ENCODE data around the gene ZNF763.

DNA sequence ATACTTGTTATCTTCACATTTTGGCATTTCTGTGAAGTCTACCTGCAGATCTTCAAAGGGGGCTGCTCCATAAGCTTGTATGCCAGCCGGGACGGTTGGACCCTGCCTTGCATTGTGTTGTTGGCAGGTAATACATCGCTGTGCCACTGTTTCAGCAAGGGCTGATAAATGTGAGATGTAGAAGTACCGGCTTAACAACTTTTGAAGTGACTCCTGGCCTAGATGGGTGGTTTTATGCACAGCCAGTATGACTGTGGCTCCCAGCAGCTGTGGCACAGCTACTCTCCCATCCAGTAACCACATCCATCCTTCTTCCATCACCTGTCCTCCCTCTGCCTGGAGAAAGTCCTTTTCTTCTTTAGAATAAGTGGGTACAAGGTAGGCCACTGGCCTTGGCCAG is 20.2 kb upstream of the ZNF763 start:
- TF ChIP-seq, protein P1, sequence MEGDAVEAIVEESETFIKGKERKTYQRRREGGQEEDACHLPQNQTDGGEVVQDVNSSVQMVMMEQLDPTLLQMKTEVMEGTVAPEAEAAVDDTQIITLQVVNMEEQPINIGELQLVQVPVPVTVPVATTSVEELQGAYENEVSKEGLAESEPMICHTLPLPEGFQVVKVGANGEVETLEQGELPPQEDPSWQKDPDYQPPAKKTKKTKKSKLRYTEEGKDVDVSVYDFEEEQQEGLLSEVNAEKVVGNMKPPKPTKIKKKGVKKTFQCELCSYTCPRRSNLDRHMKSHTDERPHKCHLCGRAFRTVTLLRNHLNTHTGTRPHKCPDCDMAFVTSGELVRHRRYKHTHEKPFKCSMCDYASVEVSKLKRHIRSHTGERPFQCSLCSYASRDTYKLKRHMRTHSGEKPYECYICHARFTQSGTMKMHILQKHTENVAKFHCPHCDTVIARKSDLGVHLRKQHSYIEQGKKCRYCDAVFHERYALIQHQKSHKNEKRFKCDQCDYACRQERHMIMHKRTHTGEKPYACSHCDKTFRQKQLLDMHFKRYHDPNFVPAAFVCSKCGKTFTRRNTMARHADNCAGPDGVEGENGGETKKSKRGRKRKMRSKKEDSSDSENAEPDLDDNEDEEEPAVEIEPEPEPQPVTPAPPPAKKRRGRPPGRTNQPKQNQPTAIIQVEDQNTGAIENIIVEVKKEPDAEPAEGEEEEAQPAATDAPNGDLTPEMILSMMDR (IDR thresholded peaks at IDR 0.05) = no peak
- TF ChIP-seq POLR2AphosphoS5 (IDR thresholded peaks at IDR 0.05) = no peak
- no peak for TF ChIP-seq POLR2A (IDR thresholded peaks at IDR 0.05)
